ENCODE measurements around the gene FOXL2. TPM values are rescaled to one million over a fixed set of nuclear protein-coding genes. Genes with fewer than 3 reads are reported as not detected.

FOXL2 gene
- total RNA-seq, 1 donor from 2014 or later = 0.12 TPM

- no peak overlapping the region for H3K27ac Mint-ChIP-seq
- no peaks in the 10 kb centered on the region for H3K36me3 Mint-ChIP-seq (ENCODE audit: insufficient read depth)
- H3K9me3 Mint-ChIP-seq (ENCODE audit: low read depth) = no peaks in the 10 kb centered on the region
- TF ChIP-seq CTCF (IDR thresholded peaks at IDR 0.05; ENCODE audit: unreplicated experiment) = no peak
- DNase-seq (ENCODE audit: low spot score, unreplicated experiment) = no peak
- H3K27me3 Mint-ChIP-seq = peaks cover 4% of the 10 kb centered on the region
- no peak overlapping the region for H3K4me3 Mint-ChIP-seq (ENCODE audit: low read depth)
- H3K4me1 Mint-ChIP-seq (ENCODE audit: low read depth) = no peaks in the 10 kb centered on the region
These were observed 47.5 kb downstream of the FOXL2 start for GRCh38 chr3:138899351-138899991.

GRCh38 chr3:138898708-138899107 lies 48.2 kb downstream of the FOXL2 start:
- Mint-ChIP-seq H3K27ac (no peak overlapping the region), H3K4me3 (ENCODE audit: low read depth) (no peak overlapping the region), H3K36me3 (ENCODE audit: insufficient read depth) (no peaks in the 10 kb centered on the region), H3K9me3 (ENCODE audit: low read depth) (no peaks in the 10 kb centered on the region), H3K4me1 (ENCODE audit: low read depth) (no peaks in the 10 kb centered on the region), H3K27me3 (peaks cover 4% of the 10 kb centered on the region)
- no peak for DNase-seq (ENCODE audit: low spot score, unreplicated experiment)
- TF ChIP-seq CTCF (IDR thresholded peaks at IDR 0.05; ENCODE audit: unreplicated experiment) = no peak

GRCh38 chr3:138898301-138898700 lies 48.6 kb downstream of the FOXL2 start:
- Mint-ChIP-seq H3K36me3 (ENCODE audit: insufficient read depth) (no peaks in the 10 kb centered on the region), H3K27me3 (peaks cover 4% of the 10 kb centered on the region), H3K4me3 (ENCODE audit: low read depth) (no peak overlapping the region), H3K27ac (no peak overlapping the region), H3K4me1 (ENCODE audit: low read depth) (no peaks in the 10 kb centered on the region), H3K9me3 (ENCODE audit: low read depth) (no peaks in the 10 kb centered on the region)
- no peak for TF ChIP-seq CTCF (IDR thresholded peaks at IDR 0.05; ENCODE audit: unreplicated experiment)
- no peak for DNase-seq (ENCODE audit: low spot score, unreplicated experiment)

Other genes with a start within 250 kb of the FOXL2 start
- gene PIK3CB, start 112.2 kb downstream of the FOXL2 start, total RNA-seq = 18.3 and 23.7 TPM in 2 replicates
- gene FOXL2NB, start 80 bp upstream of the FOXL2 start, total RNA-seq = not detected in 2 replicates
- gene PRR23A, start 59.1 kb upstream of the FOXL2 start, total RNA-seq = not detected in 2 replicates
- gene PRR23B, start 73.8 kb upstream of the FOXL2 start, total RNA-seq = not detected in 2 replicates
- gene PRR23C, start 97.8 kb upstream of the FOXL2 start, total RNA-seq = not detected in 2 replicates

Measured in progenitor cell of endocrine pancreas (in vitro differentiated cells).